GM18907 (cell line): Measurements from ENCODE around the gene SCFD2.
A peak's percentile ranks its signal among the peaks of the same experiment; 100 is the strongest.

Experiments used
- ATAC-seq: cut with Tn5 transposase; IDR thresholded peaks from one replicate; pipeline ENCODE4 v1.9.1; 2021; ENCODE audit warnings: mild to moderate bottlenecking, moderate library complexity; ENCODE audit not compliant: unreplicated experiment

Gene SCFD2

GRCh38 chr4:52942936-52943335 is 422.9 kb downstream of the SCFD2 start:
- no peak for ATAC-seq

- no peak for ATAC-seq
Measured at GRCh38 chr4:52941450-52941849, 424.4 kb downstream of the SCFD2 start.

- no peak for ATAC-seq
Measured at GRCh38 chr4:52939739-52940138, 426.1 kb downstream of the SCFD2 start.

GRCh38 chr4:52939325-52939724 is 426.5 kb downstream of the SCFD2 start:
- no peak for ATAC-seq

GRCh38 chr4:52937829-52938228 is 428.0 kb downstream of the SCFD2 start:
- no peak for ATAC-seq

- no peak for ATAC-seq
Measured at GRCh38 chr4:52936729-52937128, 429.1 kb downstream of the SCFD2 start.

GRCh38 chr4:52935317-52935716 is 430.5 kb downstream of the SCFD2 start:
- no peak for ATAC-seq

- ATAC-seq = no peak
Measured at GRCh38 chr4:52933738-52934137, 432.1 kb downstream of the SCFD2 start.

- ATAC-seq = no peak
Measured at GRCh38 chr4:52932591-52933470, 433.0 kb downstream of the SCFD2 start.

- no peak for ATAC-seq
Measured at GRCh38 chr4:52931243-52931642, 434.6 kb downstream of the SCFD2 start.

GRCh38 chr4:52926196-52926974 is 439.5 kb downstream of the SCFD2 start:
- no peak for ATAC-seq

GRCh38 chr4:52925531-52925968 is 440.3 kb downstream of the SCFD2 start:
- no peak for ATAC-seq

- no peak for ATAC-seq
Measured at GRCh38 chr4:52919461-52919860, 446.4 kb downstream of the SCFD2 start.

- ATAC-seq = no peak
Measured at GRCh38 chr4:52917817-52918216, 448.0 kb downstream of the SCFD2 start.

- ATAC-seq = no peak
Measured at GRCh38 chr4:52915730-52916300, 450.0 kb downstream of the SCFD2 start.

- ATAC-seq = no peak
Measured at GRCh38 chr4:52915191-52915590, 450.7 kb downstream of the SCFD2 start.

- no peak for ATAC-seq
Measured at GRCh38 chr4:52914051-52914605, 451.7 kb downstream of the SCFD2 start.

GRCh38 chr4:52912608-52913007 is 453.3 kb downstream of the SCFD2 start:
- no peak for ATAC-seq

- ATAC-seq = peak; percentile 81
Measured at GRCh38 chr4:52911684-52912294, 454.1 kb downstream of the SCFD2 start.

- ATAC-seq = no peak
Measured at GRCh38 chr4:52910115-52910514, 455.7 kb downstream of the SCFD2 start.

- ATAC-seq = no peak
Measured at GRCh38 chr4:52907510-52907909, 458.4 kb downstream of the SCFD2 start.
